Spleen (tissue), 7 donors: ENCODE results near the gene COL26A1.

Source experiments
- CTCF ChIP-seq, 11 experiments: fragments of 200-600 bp in 7 of 11; fragments of 450-650 bp in 4 of 11; sonication (generic) in 4 of 11; IDR thresholded peaks in 8 of 11; conservative IDR thresholded peaks in 3 of 11; 1 replicate in 7 of 11; 2 replicates in 4 of 11; pipeline versions ENCODE4 v1.4.0 to v1.8.0; 2016 to 2021; ENCODE audit warnings: antibody characterized with exemption in 11 of 11, inconsistent platforms in 4 of 11, mild to moderate bottlenecking in 1 of 11
- POLR2AphosphoS5 ChIP-seq, 3 donors: sonication (generic); formaldehyde crosslinking; IDR thresholded peaks; one replicate each; pipeline ENCODE4 v1.5.1; 2017; ENCODE audit warnings: antibody characterized with exemption in 3 of 3
- donor health status: DM: no; HTN: no; CAD: no; lungs with moderate emphysema.
- donor health status: DM: no; HTN: no; CAD: no.
- donor health status: DM: no; HTN: no; CAD: no.

- TF ChIP-seq POLR2AphosphoS5 (IDR thresholded peaks at IDR 0.05) (no peak), CTCF (IDR thresholded peaks at IDR 0.05 in 8 of 11, conservative IDR thresholded peaks at IDR 0.05 in 3 of 11) (no peak)
Observed at GRCh38 chr7:101605611-101606497, 243.2 kb downstream of the COL26A1 start.
